Measurements from ENCODE around the gene ARHGAP27.
"Not testable (repeated sequence)": the region's sequence is repeated elsewhere in the genome, so short reads cannot be mapped to it uniquely, and the experiment has no call there.

- TF ChIP-seq CTCF (IDR thresholded peaks at IDR 0.05; ENCODE audit: poor library complexity); EZH2 (IDR thresholded peaks at IDR 0.05; ENCODE audit: borderline replicate concordance); EZH2phosphoT487 (IDR thresholded peaks at IDR 0.05; ENCODE audit: low read depth, severe bottlenecking, unreplicated experiment): not testable (repeated sequence)
Observed at GRCh38 chr17:45448483-45448882, 15.8 kb upstream of the ARHGAP27 start.

Data from hepatocyte (in vitro differentiated cells).